HuH-7.5 (cell line): Measurements from ENCODE around the gene OR52B4.
"Not testable (repeated sequence)": the region's sequence is repeated elsewhere in the genome, so short reads cannot be mapped to it uniquely, and the experiment has no call there.

ENCODE experiments used
- DNase-seq: peaks from one replicate; pipeline ENCODE4 v3.0.0; 2011; ENCODE audit warnings: low spot score

Gene OR52B4

DNA sequence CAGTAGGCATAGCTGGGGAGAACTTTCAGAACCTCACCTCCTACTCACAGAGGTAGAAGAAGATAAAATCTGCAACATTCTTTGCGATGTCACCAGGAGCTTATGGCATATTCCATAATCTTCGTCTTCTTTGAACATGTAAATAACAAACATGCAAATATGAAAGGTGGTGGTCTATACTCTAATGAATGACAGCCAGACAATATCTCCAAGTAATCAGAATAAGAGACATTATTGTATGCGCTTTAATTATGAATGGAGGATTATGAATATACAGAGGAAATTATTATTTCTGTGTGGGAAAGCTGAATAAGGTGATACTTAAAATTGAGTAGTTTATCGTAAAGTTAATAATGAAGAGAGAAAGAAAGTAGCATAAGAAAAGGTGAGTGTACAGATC is at the start of gene OR52B4:
Gene OR52B4, minus strand, starts transcription at position 101 of the 400 bp plus-strand sequence. Its CDS starts 91 bp downstream, at position 10.
- no peak for DNase-seq

DNA sequence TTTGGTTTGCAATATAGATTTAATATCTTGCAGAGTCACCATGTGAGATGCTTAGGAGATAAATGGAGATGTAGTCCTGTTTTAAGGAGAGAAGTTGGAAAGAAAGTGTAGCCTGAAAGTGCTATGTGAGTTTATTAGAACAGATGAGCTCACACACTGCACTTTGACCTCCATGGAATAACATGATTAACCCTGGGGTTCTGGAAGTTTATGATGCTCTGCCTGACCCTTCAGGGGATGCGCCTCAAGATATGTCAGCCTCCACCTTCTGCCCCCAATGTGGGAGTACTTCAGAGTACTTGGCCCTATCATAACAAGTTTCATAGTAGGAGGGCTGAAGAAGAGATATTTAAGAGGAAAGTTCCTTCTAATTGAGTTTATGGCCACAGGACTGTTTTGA is 48.6 kb upstream of the OR52B4 start:
- DNase-seq = no peak

DNA sequence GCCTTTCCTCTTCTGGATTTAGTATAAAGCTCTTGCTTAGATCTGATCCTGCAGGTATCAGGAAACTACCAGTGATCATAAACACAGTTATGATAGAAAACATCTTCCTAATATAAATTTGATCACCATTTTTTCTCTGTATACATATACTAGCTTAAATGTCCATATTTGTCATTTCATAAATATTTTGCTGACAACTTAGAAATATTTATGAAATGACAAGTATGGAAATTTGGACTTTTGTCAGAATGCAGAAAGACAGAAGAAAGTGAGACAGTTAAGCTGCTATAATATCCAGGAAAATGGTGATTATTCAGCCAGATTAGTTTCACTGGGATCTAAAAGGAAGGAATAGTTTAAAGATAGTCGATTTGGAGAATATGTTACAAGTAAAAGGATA is 48.1 kb upstream of the OR52B4 start:
- DNase-seq = no peak

DNA sequence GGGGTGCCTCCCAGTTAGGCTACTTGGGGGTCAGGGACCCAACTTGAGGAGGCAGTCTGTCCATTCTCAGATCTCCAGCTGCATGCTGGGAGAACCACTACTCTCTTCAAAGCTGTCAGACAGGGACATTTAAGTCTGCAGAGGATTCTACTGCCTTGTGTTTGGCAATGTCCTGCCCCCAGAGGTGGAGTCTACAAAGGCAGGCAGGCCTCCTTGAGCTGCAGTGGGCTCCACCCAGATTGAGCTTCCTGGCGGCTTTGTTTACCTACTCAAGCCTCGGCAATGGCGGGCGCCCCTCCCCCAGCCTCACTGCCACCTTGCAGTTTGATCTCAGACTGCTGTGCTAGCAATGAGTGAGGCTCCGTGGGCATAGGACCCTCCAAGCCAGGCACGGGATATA is 38.0 kb upstream of the OR52B4 start:
- DNase-seq = not testable (repeated sequence)

DNA sequence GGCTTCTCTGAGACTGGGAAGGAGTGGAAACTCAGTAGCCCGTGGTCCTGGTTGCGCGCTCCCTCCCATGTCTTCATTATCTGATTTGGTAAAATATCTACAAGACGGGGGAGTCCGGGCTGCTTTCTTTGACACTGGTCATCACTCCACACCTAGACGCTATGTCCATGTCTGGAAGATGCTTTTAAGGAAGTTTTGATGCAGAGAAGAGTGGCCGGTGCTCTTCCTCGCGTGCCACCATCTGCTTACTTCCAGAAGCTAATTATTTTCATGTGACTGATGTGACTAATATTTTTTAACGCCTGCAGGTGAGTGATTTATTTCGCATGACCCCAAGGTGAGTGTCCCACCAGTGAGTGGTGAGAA is 25.7 kb upstream of the OR52B4 start:
- DNase-seq = no peak

DNA sequence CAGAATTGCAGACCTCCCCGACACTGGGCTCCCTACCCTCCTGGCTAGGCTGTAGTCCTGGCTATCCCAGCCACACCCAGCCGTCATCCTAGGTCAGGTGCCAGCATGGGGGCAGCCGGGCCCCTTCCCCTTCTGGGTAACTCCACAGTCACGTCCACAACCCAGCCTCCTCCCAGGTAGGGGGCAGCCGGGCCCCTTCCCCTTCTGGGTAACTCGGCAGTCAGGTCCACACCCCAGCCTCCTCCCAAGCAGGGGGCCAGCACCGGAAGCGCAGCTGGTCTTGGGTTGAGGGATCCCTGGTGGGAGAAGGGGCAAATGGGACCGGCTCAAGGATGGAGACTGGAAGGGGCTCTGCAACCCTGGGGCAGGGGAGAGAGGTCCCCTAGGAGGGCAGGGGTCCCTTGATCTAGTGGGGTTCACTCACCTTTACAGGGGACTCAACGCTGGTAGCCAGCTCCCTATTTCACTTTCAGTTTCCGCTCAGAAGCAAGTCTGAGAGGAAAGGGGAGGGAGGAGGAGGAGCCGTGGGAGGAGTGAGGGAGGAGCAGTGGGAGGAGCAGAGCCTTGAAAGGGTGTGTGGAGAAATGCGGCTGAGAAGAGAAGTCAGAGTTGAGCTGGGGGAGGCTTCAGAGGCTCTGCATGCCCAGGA is 25.1 kb upstream of the OR52B4 start, which contains the start of gene TRIM21:
Gene TRIM21, minus strand, starts transcription at position 494 of the 649 bp plus-strand sequence. CDS start 3,293 bp downstream, outside the sequence.
- DNase-seq = peak; percentile 33

DNA sequence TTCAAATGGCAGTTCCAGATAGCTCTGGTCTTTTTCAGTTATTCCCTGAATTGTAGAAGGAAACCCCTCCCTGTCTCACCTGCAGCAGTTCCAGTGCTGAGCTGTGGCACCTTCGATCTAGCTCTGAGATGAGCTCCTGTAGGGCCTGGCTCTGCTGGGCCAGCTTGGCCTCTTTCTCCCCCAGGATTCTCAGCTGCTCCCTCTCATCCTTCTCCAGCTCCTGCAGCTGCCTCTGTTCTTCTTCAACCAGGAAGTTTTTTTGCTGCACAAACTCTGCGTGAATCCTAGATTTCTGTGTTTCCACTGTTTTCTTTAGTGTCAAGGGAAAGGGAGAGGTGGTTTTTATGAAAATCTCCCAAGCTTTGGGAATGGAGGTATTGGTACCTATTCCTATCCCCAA is 20.0 kb upstream of the OR52B4 start:
- no peak for DNase-seq

DNA sequence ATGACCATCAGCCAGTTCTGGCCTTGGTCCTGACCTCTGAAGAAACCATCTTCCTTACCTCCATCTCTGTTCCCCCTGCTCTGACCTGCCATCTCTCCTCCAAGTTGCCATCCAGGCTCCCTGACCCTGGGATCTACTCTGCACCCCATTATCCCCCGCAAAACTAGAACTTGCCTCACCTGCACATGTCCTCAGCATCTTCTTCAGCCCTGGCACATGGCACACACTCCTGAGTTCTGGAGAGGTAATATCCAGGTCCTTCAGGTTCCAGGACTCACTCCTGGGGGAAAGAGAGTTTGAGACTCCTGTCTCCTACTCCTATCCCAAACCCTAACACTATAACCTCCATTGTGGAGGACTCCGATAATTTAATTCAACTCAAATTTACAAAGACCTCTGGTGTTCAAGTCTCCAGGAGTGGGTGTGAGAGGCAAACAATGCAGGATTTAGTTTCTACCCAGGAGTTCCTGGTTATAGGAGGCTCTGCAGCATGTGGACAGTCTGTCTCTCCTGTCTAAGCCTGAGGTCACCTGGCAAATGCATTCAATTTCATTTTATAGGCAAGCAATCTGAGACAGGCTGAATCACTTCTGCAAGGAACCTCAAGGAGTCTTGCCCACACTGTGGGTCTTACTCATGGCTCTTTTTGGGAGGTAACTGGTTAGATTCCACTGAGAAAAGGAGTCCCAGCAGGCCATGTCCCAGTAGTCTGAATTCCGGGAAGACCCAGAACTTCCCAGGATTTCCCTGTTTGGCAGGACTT is 18.0 kb upstream of the OR52B4 start:
- no peak for DNase-seq

DNA sequence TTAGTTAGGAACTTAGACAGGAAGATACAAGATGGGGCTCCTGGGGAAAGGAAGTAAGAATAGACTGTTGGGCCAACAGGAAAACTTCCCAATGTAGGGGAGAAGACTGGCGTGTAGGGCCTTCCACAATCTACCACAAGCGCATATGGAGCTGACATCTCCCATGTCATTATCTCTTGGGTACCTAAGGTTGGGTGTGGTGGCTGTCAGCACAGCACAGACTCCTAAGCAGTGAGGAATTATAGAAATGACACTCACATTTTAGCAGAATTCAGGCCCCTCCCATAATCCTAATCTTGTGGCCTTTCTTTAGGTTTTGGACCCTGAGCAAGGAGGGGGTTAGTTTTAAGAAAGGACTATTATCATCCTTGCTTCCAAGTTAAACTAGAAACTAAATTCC is 13.7 kb upstream of the OR52B4 start:
- no peak for DNase-seq

DNA sequence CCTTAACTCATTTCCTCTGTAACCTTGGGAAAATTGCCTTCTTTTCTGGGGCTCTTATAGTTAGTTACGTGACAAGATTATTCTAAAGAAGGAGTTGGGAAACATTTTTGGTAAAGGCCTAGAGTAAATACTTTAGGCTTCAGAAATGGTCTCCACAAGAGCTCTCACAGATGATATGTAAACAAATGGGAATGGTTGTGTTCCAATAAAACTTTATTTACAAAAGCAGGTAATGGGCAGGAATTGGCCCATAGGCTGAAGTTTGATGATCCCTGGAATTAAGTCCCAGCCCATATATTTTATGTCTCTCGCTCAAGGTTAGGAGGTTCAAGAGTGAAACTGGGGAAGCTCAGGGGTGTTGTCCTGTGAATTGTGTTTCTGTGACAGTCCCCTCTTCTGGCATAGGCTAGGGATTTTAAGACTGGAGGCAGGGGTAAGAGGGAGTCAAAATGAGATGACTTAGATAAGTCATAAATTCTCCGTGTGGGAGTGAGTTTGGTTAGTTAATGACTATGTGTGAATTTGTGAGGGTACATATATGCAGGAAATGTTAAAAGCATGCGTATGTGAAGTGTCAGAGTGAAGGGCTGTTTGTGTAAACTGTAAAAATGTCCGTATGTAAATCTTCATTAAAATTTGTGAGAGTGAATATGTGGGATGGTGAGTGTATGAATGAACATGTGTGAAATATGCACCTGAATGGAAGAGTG is 7.4 kb upstream of the OR52B4 start:
- DNase-seq = no peak

DNA sequence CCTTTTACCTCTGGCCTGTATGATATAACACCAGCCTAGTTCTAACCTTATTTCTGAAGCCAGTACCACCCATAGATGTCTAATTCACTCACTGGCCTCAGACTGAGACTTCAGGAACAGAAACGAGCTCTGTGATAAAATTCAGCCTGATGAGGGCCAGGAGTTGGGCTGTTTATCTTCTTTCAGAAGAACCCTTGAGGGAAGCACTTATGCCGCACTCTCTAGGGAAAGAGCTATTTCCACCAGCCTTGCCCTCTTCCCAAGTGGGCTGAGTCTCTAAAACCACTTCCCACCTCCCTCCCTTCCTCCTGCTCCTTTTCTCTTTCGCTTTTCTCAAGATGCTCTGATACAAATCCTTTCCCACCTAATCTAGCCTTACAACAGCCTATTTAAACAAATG is 2.0 kb upstream of the OR52B4 start:
- DNase-seq = no peak

DNA sequence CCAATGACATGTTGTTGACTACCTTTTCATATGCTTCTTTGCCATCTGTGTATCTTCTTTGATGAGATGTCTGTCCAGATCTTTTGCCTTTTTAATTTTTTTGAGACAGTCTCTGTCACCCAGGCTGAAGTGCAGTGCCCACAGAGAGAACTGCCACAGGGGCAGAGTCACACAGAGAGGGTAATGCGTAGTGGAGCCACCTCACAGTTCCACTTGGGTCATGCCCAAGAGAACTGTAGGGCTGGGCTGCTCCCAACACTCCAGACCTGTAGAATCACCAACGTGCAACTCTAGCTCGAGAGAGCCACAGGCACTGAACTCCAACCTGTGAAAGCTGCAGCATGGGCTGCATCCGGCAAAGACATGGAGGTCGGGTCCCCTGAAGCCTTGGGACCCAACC is 20.0 kb downstream of the OR52B4 start:
- DNase-seq = not testable (repeated sequence)

DNA sequence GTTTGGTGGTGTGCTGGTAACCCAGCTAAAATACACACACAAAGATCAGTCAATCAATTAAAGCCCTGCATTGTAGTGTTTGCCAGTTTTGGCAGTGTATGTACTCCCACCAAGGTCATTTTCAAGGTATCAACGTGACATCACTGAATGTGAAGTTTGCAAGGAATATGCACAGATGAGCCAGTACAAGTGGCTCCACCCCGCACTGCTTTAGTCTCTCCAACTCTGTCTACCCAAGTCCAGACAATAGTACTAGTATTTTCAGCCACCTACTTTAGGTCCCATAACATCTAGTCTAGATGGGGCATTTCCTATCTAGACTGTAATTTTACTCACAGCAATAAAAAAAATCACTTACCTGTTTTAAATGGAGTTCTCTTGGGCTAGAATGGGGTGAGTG is 22.8 kb downstream of the OR52B4 start:
- not testable (repeated sequence) for DNase-seq

DNA sequence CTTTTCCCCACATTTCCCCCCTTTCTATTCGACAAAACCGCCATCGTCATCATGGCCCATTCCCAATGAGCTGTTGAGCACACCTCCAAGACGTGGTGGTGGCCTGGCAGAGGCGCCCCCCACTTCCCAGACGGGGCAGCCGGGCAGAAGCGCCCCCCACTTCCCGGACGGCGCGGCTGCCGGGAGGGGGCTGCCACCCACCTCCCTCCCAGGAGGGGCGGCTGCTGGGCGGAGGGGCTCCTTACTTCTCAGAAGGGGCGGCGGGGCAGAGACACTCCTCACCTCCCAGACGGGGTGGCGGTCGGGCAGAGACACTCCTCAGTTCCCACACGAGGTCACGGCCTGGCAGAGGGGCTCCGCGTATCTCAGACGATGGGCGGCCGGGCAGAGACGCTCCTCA is 33.8 kb downstream of the OR52B4 start:
- not testable (repeated sequence) for DNase-seq
